ENCODE data around the gene PNMA8B.

DNA sequence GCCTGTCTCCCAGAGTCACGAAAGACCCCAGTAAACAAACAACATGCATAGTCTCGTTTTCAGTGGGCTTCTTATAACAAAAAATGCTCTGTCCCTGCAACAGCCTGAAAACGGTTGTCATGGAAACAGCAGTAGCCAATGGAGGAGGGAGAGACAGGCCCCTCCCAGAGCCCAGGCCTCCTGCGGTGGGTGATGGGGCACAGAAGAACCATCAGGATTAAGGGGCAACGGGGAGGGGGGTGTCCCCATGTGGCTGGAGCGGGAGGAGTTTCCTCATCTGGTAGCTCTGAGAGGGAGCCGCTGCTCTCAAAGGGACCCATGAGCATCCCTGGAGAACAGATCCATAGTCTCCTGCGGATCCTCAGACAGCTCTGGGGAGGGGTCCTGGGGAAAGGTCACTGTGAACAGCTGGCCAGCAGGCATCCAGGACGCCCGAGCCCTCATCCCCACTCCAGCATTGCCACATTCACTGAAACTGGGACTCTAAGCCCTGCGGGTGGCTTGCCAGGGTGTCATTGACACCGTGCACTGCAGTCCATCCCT, 37.5 kb upstream of the PNMA8B start:
- TF ChIP-seq, protein P1, sequence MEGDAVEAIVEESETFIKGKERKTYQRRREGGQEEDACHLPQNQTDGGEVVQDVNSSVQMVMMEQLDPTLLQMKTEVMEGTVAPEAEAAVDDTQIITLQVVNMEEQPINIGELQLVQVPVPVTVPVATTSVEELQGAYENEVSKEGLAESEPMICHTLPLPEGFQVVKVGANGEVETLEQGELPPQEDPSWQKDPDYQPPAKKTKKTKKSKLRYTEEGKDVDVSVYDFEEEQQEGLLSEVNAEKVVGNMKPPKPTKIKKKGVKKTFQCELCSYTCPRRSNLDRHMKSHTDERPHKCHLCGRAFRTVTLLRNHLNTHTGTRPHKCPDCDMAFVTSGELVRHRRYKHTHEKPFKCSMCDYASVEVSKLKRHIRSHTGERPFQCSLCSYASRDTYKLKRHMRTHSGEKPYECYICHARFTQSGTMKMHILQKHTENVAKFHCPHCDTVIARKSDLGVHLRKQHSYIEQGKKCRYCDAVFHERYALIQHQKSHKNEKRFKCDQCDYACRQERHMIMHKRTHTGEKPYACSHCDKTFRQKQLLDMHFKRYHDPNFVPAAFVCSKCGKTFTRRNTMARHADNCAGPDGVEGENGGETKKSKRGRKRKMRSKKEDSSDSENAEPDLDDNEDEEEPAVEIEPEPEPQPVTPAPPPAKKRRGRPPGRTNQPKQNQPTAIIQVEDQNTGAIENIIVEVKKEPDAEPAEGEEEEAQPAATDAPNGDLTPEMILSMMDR (IDR thresholded peaks at IDR 0.05; ENCODE audit: insufficient read depth, low read depth, low read length): no peak
- TF ChIP-seq EZH2 (IDR thresholded peaks at IDR 0.05; ENCODE audit: insufficient read depth, low read length): no peak
